ENCODE measurements around the gene CCDC91. TPM values are rescaled to one million over a fixed set of nuclear protein-coding genes. Genes with fewer than 3 reads are reported as not detected.

CCDC91 gene
- polyA plus RNA-seq, 3 donors, result 6.3 to 18.1 (median 15.6) TPM

DNA sequence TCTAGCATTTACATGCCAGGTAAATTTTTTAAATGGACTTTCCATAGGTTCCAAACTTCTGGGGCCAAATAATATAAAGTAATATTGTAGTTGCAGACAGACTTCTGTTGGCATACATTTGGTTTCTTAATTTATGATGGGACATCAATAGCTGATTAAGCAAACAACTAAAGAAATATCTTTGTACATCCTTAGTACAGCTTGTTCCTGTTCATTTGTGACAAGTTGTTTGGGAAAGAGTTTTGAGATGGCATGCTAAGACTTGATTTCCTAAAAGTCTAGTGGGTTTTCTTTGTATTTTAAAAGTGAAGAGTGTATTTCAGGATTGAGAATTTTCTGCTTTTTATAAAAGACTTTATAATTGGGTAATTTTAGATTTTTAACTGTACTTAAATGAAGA lies 41.0 kb downstream of the CCDC91 start:
- peaks cover 3% of the 10 kb centered on the region for H3K79me2 ChIP-seq (ENCODE audit: insufficient read depth, low read length)
- no peak overlapping the region for H3K4me2 ChIP-seq (replicated peaks; ENCODE audit: extremely low read depth, low read length, poor library complexity, severe bottlenecking)
- no peaks in the 10 kb centered on the region for H3K36me3 ChIP-seq (replicated peaks in 1 of 2; ENCODE audit: control insufficient read depth in 1 of 2, insufficient read depth in 2 of 2, low read length in 2 of 2)
- peaks cover 0 to 6% of the 10 kb centered on the region in 2 donors for H3K4me1 ChIP-seq (ENCODE audit: control insufficient read depth in 1 of 2, insufficient read depth in 2 of 2, low read length in 2 of 2)
- no peak overlapping the region for H3K4me3 ChIP-seq (replicated peaks in 1 of 3; ENCODE audit: low read depth in 2 of 3, low read length in 3 of 3)
- H2AFZ ChIP-seq (ENCODE audit: insufficient read depth, low read depth, low read length, poor library complexity, severe bottlenecking), result no peak overlapping the region
- intact Hi-C loops (cut with micrococcal nuclease), result no loop called here
- H3K27ac Mint-ChIP-seq, result no peak overlapping the region
- H4K20me1 ChIP-seq (ENCODE audit: insufficient read depth, low read length), result no peaks in the 10 kb centered on the region
- peaks cover under 1 to 10% of the 10 kb centered on the region in 2 donors for H3K36me3 Mint-ChIP-seq
- no peaks in the 10 kb centered on the region for H3K27me3 Mint-ChIP-seq (ENCODE audit: low read depth in 3 of 3)
- TF ChIP-seq, protein P1, sequence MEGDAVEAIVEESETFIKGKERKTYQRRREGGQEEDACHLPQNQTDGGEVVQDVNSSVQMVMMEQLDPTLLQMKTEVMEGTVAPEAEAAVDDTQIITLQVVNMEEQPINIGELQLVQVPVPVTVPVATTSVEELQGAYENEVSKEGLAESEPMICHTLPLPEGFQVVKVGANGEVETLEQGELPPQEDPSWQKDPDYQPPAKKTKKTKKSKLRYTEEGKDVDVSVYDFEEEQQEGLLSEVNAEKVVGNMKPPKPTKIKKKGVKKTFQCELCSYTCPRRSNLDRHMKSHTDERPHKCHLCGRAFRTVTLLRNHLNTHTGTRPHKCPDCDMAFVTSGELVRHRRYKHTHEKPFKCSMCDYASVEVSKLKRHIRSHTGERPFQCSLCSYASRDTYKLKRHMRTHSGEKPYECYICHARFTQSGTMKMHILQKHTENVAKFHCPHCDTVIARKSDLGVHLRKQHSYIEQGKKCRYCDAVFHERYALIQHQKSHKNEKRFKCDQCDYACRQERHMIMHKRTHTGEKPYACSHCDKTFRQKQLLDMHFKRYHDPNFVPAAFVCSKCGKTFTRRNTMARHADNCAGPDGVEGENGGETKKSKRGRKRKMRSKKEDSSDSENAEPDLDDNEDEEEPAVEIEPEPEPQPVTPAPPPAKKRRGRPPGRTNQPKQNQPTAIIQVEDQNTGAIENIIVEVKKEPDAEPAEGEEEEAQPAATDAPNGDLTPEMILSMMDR (IDR thresholded peaks at IDR 0.05), result no peak
- no peak overlapping the region for H3K4me3 Mint-ChIP-seq
- H3K9ac ChIP-seq (ENCODE audit: insufficient read depth, low read length, poor library complexity, severe bottlenecking), result no peak overlapping the region
- H3K9me3 Mint-ChIP-seq, result peaks cover 0 to 4% (median 0%) of the 10 kb centered on the region in 7 donors
- H3K4me1 Mint-ChIP-seq, result peaks cover 17% of the 10 kb centered on the region
- H3K27ac ChIP-seq (ENCODE audit: low read depth in 1 of 2, low read length in 2 of 2), result no peak overlapping the region
- no peak for DNase-seq
- no peaks in the 10 kb centered on the region for H3K27me3 ChIP-seq (ENCODE audit: control insufficient read depth in 2 of 2, insufficient read depth in 2 of 2, low read length in 2 of 2)
- H3K9me3 ChIP-seq (replicated peaks in 1 of 2; ENCODE audit: control insufficient read depth in 1 of 2, insufficient read depth in 1 of 2, low read length in 2 of 2), result no peaks in the 10 kb centered on the region

GRCh38 chr12:28232211-28232928 lies 42.1 kb downstream of the CCDC91 start:
- H3K4me1 Mint-ChIP-seq, result peaks cover 9% of the 10 kb centered on the region
- H3K27ac Mint-ChIP-seq, result no peak overlapping the region

More at GRCh38 chr12:28232211-28232928, 42.1 kb downstream of the CCDC91 start:
- H3K9me3 ChIP-seq (replicated peaks in 1 of 2; ENCODE audit: control insufficient read depth in 1 of 2, insufficient read depth in 1 of 2, low read length in 2 of 2), result no peaks in the 10 kb centered on the region
- intact Hi-C loops (cut with micrococcal nuclease), result no loop called here
- H3K9me3 Mint-ChIP-seq, result peaks cover 0 to 2% (median 0%) of the 10 kb centered on the region in 7 donors
- H3K4me3 Mint-ChIP-seq, result no peak overlapping the region
- peaks cover 3% of the 10 kb centered on the region for H3K79me2 ChIP-seq (ENCODE audit: insufficient read depth, low read length)
- H3K4me3 ChIP-seq (replicated peaks in 1 of 3; ENCODE audit: low read depth in 2 of 3, low read length in 3 of 3), result no peak overlapping the region
- no peak overlapping the region for H2AFZ ChIP-seq (ENCODE audit: insufficient read depth, low read depth, low read length, poor library complexity, severe bottlenecking)
- H3K9ac ChIP-seq (ENCODE audit: insufficient read depth, low read length, poor library complexity, severe bottlenecking), result no peak overlapping the region
- H3K36me3 ChIP-seq (replicated peaks in 1 of 2; ENCODE audit: control insufficient read depth in 1 of 2, insufficient read depth in 2 of 2, low read length in 2 of 2), result no peaks in the 10 kb centered on the region
- DNase-seq, result no peak
- no CpG with 5 or more reads among the region's 2 CpGs for WGBS (ENCODE audit: insufficient coverage)
- H3K27ac ChIP-seq (ENCODE audit: low read depth in 1 of 2, low read length in 2 of 2), result no peak overlapping the region
- no peaks in the 10 kb centered on the region for H3K27me3 Mint-ChIP-seq (ENCODE audit: low read depth in 3 of 3)
- peaks cover 0 to 5% of the 10 kb centered on the region in 2 donors for H3K36me3 Mint-ChIP-seq
- TF ChIP-seq, protein P1 (IDR thresholded peaks at IDR 0.05), result no peak
- no peak overlapping the region for H3K4me2 ChIP-seq (replicated peaks; ENCODE audit: extremely low read depth, low read length, poor library complexity, severe bottlenecking)
- H4K20me1 ChIP-seq (ENCODE audit: insufficient read depth, low read length), result no peaks in the 10 kb centered on the region
- no peaks in the 10 kb centered on the region for H3K27me3 ChIP-seq (ENCODE audit: control insufficient read depth in 2 of 2, insufficient read depth in 2 of 2, low read length in 2 of 2)
- peaks cover 0 to 2% of the 10 kb centered on the region in 2 donors for H3K4me1 ChIP-seq (ENCODE audit: control insufficient read depth in 1 of 2, insufficient read depth in 2 of 2, low read length in 2 of 2)

Measured in CD14-positive monocyte (primary cell).